ENCODE data around the gene FBXW11.

DNA sequence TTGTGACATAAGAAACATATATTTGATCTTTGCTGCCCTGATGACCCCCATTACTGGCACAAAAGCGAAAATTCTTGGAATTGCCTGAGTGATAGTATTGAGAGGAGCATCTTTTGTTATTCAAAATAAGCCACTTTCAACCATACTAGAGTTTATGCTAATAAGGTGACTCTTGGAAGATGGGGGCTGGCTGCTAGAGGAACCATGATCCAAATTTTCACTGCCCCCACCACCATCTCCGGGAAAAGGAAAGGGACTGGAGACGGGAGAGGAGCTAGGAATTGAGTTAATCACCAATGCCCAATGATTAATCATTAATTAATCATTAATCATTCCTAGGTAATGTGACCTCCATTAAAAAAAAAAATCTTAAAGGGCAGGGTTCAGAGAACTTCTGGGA is 25.6 kb downstream of the FBXW11 start:
- TF ChIP-seq, protein P1, sequence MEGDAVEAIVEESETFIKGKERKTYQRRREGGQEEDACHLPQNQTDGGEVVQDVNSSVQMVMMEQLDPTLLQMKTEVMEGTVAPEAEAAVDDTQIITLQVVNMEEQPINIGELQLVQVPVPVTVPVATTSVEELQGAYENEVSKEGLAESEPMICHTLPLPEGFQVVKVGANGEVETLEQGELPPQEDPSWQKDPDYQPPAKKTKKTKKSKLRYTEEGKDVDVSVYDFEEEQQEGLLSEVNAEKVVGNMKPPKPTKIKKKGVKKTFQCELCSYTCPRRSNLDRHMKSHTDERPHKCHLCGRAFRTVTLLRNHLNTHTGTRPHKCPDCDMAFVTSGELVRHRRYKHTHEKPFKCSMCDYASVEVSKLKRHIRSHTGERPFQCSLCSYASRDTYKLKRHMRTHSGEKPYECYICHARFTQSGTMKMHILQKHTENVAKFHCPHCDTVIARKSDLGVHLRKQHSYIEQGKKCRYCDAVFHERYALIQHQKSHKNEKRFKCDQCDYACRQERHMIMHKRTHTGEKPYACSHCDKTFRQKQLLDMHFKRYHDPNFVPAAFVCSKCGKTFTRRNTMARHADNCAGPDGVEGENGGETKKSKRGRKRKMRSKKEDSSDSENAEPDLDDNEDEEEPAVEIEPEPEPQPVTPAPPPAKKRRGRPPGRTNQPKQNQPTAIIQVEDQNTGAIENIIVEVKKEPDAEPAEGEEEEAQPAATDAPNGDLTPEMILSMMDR (IDR thresholded peaks at IDR 0.05): no peak
- TF ChIP-seq POLR2A (IDR thresholded peaks at IDR 0.05): no peak

Data from adrenal gland (tissue), 5 donors.